Measurements from ENCODE around the gene L3MBTL4.

GRCh38 chr18:6120820-6121279, 293.9 kb downstream of the L3MBTL4 start:
- TF ChIP-seq CTCF (conservative IDR thresholded peaks at IDR 0.05; ENCODE audit: low read depth, low read length) (no peak), EZH2 (IDR thresholded peaks at IDR 0.05; ENCODE audit: borderline replicate concordance, low read depth, low read length, poor library complexity, severe bottlenecking) (no peak)
